GM10248 (cell line): ENCODE measurements around the gene PDIK1L.

Experiments used
- CTCF ChIA-PET: fragments of 300-600 bp; sonication (Branson Sonifier 250); formaldehyde crosslinking; extraction: SDS; loops from one replicate; lab custom pipeline; 2021; ENCODE audit warnings: antibody characterized with exemption; lab: Yijun Ruan, JAX
- POLR2A ChIA-PET: fragments of 350-650 bp; sonication (Branson Sonifier 250); formaldehyde crosslinking; extraction: SDS; loops from one replicate; lab custom pipeline; 2020; ENCODE audit warnings: antibody characterized with exemption; lab: Yijun Ruan, JAX
- DNase-seq: peaks from one replicate; pipeline ENCODE4 v3.0.0; 2012; ENCODE audit errors: extremely low spot score
- TF ChIP-seq, protein P1 (sequence below): IDR thresholded peaks from 2 replicates; pipeline ENCODE4 v1.5.1; 2012; ENCODE audit warnings: mild to moderate bottlenecking, low read depth; ENCODE audit errors: extremely low read depth, missing control alignments, control extremely low read depth

The PDIK1L gene

GRCh38 chr1:26078286-26079177, 33.1 kb upstream of the PDIK1L start:
- ChIA-PET POLR2A (no interaction called here), CTCF (interaction anchor here (0.9 to 1.6 kb wide), 5 partner anchors 41 to 317 kb away, joined by 3 to 4 read pairs (median 3); partner anchors contain the start of gene ZNF593)
- no peak for DNase-seq
- TF ChIP-seq, protein P1, sequence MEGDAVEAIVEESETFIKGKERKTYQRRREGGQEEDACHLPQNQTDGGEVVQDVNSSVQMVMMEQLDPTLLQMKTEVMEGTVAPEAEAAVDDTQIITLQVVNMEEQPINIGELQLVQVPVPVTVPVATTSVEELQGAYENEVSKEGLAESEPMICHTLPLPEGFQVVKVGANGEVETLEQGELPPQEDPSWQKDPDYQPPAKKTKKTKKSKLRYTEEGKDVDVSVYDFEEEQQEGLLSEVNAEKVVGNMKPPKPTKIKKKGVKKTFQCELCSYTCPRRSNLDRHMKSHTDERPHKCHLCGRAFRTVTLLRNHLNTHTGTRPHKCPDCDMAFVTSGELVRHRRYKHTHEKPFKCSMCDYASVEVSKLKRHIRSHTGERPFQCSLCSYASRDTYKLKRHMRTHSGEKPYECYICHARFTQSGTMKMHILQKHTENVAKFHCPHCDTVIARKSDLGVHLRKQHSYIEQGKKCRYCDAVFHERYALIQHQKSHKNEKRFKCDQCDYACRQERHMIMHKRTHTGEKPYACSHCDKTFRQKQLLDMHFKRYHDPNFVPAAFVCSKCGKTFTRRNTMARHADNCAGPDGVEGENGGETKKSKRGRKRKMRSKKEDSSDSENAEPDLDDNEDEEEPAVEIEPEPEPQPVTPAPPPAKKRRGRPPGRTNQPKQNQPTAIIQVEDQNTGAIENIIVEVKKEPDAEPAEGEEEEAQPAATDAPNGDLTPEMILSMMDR = no peak

DNA sequence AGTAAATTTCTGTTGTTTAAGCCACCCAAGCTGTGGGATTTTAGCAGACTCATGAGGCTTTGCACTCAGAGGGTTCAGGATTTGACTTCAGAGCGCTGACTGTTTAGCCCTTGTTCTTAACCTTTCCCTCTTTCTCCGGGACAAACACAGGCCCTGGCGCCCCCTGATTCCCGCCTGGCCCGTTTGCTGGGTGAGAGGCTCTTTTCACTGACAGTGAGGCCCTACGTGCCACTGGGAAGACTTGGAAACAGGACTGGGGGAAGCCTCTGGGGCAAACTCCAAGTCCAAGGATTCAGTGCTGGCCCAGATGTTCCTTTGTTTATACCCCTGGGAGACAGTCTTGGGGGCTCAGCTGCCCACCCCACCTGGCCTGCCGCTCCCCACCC, 32.5 kb upstream of the PDIK1L start:
- ChIA-PET POLR2A (no interaction called here), CTCF (interaction anchor here (1.4 kb wide), 1 partner anchor 65 kb away, joined by 3 read pairs; no protein-coding TSS in a partner anchor)
- DNase-seq = no peak
- TF ChIP-seq, protein P1 = no peak

DNA sequence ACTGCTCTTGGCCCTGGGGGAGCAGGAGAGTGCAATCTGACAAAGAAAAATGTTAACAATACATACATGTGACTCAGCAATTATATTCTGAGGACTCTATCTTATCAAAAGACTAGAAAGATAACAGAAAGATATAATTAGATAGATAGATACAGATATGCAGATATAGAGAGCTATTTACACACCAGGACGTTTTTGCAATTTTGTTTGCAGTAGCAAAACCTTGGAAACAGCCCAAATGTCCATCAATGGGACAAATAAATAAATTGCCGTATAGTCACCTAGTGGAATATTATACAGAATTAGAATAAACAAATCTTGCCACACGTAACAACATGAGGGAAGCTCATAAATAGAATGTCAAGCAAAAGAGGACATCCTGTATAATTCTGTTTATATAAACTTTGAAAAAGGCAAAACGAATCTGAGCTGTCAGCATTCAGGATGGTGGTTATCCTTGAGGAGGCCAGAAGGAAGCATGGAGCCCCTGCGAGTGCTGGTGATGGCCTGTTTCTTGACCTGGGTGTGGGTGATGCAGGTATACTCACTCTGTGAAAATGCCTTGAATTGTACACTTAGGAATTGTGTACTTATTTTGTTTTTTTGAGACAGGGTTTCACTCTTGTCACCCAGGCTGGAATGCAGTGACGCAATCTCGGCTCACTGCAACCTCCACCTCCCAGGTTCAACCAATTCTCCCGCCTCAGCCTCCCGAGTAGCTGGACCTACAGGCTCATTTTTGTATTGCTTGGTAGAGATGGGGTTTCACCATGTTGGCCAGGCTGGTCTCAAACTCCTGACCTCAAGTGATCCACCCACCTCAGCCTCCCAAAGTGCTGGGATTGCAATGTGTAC, 31.4 kb upstream of the PDIK1L start:
- no peak for DNase-seq
- ChIA-PET POLR2A (no interaction called here), CTCF (interaction anchor here (1.4 kb wide), 1 partner anchor 64 kb away, joined by 3 read pairs; no protein-coding TSS in a partner anchor)
- TF ChIP-seq, protein P1 = no peak

DNA sequence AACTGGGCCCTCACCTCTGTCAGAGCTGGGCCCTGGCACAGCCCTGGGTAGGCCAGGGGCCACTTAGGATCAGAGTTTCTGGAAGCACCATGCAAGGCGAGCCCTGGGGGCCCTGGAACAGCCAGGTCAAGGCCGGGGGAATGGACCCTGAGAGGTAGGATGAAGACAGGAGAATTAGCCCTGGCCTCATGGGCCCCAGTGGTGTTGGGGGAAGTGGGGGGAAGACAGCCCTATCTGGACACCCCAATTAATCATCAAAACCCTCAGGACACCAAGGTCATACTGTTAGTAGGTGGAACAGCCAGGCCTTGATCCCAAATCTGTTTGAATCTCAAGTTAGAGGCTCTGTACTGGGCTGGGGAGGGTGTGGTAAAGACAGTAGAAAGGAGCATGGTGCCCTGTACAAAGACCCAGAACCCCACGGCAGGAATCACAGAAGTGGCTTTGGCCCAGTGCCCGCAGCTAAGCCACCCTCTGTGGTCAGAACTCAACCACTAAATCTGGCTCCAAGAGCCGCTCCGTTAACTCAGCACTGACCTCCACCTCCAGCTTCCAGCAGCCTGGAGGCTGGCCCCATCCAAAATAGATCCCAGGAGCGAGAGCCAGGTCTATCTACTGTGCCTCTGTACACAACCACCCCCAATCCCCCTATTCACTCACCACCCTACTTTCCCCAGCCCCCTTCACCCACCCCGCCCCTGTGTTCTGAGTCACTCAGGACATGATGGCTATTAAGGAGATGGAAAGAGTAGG, 30.2 kb upstream of the PDIK1L start:
- ChIA-PET CTCF (no interaction called here), POLR2A (no interaction called here)
- DNase-seq = no peak
- TF ChIP-seq, protein P1 = no peak

DNA sequence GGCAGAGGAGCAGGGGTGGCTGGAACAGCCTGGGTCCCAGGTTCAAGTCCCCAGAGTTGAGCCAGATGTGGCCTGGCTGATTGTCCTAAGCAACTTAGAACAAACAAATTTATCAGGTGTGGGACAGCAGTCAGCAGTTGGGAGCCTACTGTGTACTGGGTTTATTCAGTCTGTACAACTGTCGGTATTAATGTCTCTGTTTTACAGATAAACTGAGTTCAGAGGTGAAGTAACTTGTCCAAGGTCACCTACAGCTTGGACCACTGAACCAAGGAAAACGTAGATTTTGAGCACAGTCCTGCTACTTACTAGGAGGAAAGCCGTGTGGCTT, 29.6 kb upstream of the PDIK1L start:
- POLR2A ChIA-PET = no interaction called here
- CTCF ChIA-PET = no interaction called here
- TF ChIP-seq, protein P1 = no peak
- DNase-seq = no peak

GRCh38 chr1:26083208-26083607, 28.4 kb upstream of the PDIK1L start:
- CTCF ChIA-PET = interaction anchor here (0.7 to 1.3 kb wide), 2 partner anchors 10 to 62 kb away, joined by 3 to 4 read pairs; no protein-coding TSS in a partner anchor

More at GRCh38 chr1:26083208-26083607, 28.4 kb upstream of the PDIK1L start:
- POLR2A ChIA-PET = interaction anchor here (0.6 kb wide), 1 partner anchor 374 kb away, joined by 4 read pairs; no protein-coding TSS in a partner anchor
- TF ChIP-seq, protein P1 = no peak
- no peak for DNase-seq
